OCI-LY3 (cell line): ENCODE measurements around the gene SLC44A1.

Experiments
- CTCF ChIP-seq: fragments of 200-600, 300-600 bp; sonication (generic); IDR thresholded peaks from 2 replicates; pipeline ENCODE4 v1.5.1; 2014; ENCODE audit warnings: antibody characterized with exemption, low read length, low read depth
- EZH2phosphoT487 ChIP-seq: fragments of 200-600 bp; shearing (Covaris generic); IDR thresholded peaks from 2 replicates; pipeline ENCODE4 v1.6.1; 2018; ENCODE audit warnings: antibody characterized with exemption, mixed run types, low read depth

- TF ChIP-seq CTCF (peak; percentile 20), EZH2phosphoT487 (no peak)
Measured at GRCh38 chr9:105360344-105360743, 115.9 kb downstream of the SLC44A1 start.
